GM19395 (cell line): Measurements from ENCODE around the gene STX4.

ENCODE experiments used
- ATAC-seq: cut with Tn5 transposase; IDR thresholded peaks from one replicate; pipeline ENCODE4 v1.9.1; 2021; ENCODE audit warnings: mild to moderate bottlenecking, moderate library complexity; ENCODE audit not compliant: unreplicated experiment

Gene STX4, protein sequence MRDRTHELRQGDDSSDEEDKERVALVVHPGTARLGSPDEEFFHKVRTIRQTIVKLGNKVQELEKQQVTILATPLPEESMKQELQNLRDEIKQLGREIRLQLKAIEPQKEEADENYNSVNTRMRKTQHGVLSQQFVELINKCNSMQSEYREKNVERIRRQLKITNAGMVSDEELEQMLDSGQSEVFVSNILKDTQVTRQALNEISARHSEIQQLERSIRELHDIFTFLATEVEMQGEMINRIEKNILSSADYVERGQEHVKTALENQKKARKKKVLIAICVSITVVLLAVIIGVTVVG

GRCh38 chr16:31032736-31033708 is at the start of gene STX4:
Gene STX4 (plus strand): TSS chr16:31033558. CDS start chr16:31033806, 248 bp downstream.
- peak; percentile 83 for ATAC-seq

GRCh38 chr16:30983898-30984610 is 49.3 kb upstream of the STX4 start:
- ATAC-seq = no peak

- ATAC-seq = no peak
Observed at GRCh38 chr16:30984669-30985400, 48.5 kb upstream of the STX4 start, which contains the start of gene HSD3B7. Gene HSD3B7 (plus strand): TSS chr16:30985207. CDS start chr16:30985659, 452 bp downstream.

- ATAC-seq = no peak
Observed at GRCh38 chr16:30985401-30986128, 47.8 kb upstream of the STX4 start.

DNA sequence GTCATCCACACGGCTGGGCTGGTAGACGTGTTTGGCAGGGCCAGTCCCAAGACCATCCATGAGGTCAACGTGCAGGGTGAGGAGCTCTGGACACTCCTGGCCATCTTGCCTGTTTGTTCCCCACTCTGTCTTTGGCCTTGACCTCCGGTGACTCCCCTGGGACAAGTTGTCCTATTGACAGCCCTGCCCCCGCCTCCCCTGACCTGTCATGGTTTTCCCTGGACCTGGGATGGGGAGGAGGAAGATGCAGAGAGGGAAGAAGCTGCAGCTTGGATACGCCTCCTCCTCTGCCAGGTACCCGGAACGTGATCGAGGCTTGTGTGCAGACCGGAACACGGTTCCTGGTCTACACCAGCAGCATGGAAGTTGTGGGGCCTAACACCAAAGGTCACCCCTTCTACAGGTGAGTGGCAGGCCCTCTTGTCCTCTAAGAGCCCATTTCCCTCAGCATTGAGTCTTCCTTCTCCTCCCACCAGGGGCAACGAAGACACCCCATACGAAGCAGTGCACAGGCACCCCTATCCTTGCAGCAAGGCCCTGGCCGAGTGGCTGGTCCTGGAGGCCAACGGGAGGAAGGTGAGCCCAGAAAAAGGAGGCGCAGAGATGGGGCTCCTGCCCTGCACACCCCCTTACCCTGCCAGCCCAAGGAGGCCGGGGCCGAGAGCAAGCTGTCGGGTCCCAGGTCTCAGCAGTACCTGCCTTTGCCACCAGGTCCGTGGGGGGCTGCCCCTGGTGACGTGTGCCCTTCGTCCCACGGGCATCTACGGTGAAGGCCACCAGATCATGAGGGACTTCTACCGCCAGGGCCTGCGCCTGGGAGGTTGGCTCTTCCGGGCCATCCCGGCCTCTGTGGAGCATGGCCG is 47.0 kb upstream of the STX4 start:
- no peak for ATAC-seq

DNA sequence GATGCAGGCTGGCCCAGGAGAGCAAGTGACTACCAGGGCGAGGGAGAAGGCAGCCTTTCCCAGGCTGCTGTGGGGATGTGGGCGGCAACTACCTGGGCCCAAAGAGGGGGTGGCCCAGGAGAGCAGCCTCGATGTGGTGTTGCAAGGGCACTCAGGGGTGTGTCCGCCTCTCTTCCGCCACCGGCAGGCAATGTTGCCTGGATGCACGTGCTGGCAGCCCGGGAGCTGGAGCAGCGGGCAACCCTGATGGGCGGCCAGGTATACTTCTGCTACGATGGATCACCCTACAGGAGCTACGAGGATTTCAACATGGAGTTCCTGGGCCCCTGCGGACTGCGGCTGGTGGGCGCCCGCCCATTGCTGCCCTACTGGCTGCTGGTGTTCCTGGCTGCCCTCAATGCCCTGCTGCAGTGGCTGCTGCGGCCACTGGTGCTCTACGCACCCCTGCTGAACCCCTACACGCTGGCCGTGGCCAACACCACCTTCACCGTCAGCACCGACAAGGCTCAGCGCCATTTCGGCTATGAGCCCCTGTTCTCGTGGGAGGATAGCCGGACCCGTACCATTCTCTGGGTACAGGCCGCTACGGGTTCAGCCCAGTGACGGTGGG is 45.7 kb upstream of the STX4 start:
- ATAC-seq = no peak

DNA sequence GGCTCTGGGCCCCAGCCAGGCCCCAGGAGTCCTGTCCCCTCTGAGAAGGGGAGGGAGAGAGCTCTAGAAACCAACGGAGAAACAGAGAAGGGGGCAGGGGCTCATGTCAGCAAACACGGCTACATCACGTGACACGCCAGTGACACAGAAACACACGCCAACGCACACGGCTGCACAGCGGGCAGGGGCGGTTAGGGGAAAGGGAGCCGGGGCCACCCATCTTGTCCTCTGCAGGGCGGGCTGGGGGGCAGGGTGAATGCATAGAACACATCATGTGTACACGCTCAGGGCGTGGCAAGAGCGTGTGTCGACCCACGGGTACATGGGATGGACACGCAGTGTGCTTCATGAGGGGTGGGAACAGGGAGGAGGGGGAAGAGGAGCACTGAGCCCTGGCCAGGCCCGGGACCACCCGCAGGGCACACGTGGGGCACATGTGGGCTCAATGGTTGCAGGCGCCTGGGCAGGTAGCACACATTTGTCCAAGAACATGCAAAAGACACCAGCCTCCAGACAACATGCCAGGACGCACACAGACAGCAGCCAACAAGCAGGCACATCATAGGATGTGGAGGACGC is 43.8 kb upstream of the STX4 start:
- ATAC-seq = no peak

DNA sequence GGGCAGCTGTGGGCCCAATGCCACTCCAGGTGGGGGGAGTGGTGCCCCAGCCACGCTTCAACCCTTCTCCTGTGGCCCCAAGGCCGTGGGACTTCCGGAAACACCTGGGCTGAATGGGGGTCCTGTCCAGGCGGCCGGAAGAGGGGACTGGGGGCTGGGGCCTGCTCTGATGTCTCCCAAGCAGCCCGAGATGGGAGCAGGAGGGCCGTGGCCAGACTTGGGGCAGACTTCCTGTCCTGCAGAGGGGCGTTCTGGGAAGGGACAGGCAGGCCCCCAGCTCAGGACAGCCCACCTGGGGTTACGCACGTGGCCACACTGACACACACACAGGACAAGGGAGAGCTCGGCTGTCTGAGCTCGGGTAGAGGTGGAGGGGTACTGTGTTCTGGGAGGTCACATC is 43.3 kb upstream of the STX4 start:
- no peak for ATAC-seq

- ATAC-seq = no peak
Observed at GRCh38 chr16:30991052-30991451, 42.3 kb upstream of the STX4 start.

- ATAC-seq = no peak
Observed at GRCh38 chr16:30992276-30992780, 41.0 kb upstream of the STX4 start.

DNA sequence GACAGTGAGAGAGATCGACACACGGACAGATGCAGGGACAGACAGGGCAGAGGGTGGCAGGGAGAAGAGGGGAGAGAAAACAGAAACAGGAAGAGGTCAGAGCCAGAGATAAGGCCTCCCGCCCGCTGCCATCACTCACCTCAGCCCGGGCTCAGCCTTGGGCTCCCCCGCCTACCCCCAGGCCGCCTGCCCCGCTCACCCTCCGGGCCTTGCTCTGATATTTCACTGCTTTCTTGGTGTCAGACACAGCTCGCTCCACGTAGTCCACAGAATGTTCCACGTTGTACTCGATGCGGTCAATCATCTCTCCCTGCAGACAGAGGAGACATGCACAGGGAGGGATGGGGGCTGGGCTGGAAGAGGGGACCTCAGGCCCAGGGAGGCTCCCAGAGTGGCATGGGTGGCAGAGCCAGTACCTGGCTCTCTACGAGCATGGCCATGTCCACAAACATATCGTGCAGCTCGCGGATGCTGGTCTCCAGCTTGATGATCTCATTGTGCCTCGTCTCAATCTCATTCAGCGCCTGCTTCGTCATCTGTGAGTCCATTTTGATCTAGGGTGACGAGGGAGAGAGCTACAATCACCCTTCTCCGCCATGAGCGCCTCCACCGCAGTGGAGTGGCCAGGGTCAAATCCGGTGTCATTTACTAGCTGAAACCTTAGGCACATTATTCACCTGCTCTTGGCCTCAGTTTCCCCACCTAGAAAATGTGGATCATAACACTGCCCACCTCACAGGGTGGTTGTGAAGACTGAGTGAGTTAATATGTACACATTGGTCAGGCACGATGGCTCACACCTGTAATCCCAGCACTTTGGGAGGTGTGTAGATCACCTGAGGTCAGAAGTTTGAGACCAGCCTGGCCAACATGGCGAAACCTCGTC is 40.2 kb upstream of the STX4 start:
- no peak for ATAC-seq

DNA sequence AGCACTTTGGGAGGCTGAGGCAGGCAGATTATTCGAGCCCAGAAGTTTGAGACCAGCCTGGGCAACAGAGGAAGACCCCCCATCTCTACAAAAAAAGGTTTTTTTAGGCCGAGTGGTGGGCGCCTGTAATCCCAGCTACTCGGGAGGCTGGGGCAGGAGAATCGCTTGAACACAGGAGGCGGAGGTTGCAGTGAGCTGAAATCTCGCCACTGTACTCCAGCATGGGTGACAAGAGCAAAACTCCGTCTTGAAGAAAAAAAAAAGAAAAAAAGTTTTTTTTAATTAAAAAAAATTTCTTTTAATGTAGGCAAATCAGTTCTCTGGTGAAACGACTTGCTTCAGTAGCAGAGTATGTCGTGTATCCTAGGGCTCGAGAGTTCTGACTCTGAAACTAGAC is 37.4 kb upstream of the STX4 start:
- ATAC-seq = no peak

GRCh38 chr16:30996324-30996984 is 36.9 kb upstream of the STX4 start:
- no peak for ATAC-seq

DNA sequence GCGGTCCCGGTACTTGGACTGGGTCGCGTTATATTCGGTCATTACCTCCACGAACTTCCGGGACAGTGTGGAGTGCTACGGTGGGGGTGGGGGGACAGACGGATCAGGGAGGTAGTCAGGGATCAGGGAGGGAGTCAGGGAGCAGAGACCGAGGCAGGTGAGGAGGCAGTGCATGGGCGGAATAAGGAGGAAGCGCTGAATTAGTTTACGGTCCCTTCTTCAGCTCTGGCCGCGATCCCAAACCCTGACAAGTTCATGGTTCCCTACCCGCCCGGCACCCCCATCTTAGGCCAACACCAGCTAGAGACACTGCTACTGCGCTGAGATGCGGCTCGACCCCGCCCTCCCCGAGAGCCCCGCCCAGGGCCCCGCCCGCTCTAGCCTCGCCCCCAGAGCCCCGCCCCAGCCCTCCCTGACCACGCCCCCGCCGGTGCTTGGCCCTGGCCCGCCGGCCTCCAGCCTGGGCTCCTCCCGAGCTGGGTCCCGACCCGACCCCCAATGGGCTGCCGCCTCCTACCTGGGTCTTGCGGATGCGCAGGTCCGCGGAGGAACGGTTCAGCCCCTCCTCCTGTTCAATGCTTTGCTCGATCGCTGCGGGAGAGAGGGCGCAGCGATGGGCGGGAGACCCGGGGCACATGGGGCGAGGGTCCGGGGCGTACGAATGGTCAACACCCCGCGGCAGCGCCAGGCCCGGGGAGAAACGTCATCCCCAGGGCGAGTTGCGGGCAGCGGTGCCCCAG is 36.2 kb upstream of the STX4 start:
- peak; percentile 75 for ATAC-seq
